Hematopoietic multipotent progenitor cell treated with erythropoietin and hydrocortisone succinate and interleukin-3 and kit ligand, for 4 days (in vitro differentiated cells): ENCODE results near the gene NYNRIN.
"Not testable (repeated sequence)": the region's sequence is repeated elsewhere in the genome, so short reads cannot be mapped to it uniquely, and the experiment has no call there.

Experiments
- DNase-seq: peaks from one replicate; pipeline ENCODE4 v3.0.0-alpha.2; 2015

The NYNRIN gene

GRCh38 chr14:24370748-24371147 is 28.1 kb upstream of the NYNRIN start:
- DNase-seq: no peak

- not testable (repeated sequence) for DNase-seq
Observed at GRCh38 chr14:24371605-24372004, 27.2 kb upstream of the NYNRIN start.

DNA sequence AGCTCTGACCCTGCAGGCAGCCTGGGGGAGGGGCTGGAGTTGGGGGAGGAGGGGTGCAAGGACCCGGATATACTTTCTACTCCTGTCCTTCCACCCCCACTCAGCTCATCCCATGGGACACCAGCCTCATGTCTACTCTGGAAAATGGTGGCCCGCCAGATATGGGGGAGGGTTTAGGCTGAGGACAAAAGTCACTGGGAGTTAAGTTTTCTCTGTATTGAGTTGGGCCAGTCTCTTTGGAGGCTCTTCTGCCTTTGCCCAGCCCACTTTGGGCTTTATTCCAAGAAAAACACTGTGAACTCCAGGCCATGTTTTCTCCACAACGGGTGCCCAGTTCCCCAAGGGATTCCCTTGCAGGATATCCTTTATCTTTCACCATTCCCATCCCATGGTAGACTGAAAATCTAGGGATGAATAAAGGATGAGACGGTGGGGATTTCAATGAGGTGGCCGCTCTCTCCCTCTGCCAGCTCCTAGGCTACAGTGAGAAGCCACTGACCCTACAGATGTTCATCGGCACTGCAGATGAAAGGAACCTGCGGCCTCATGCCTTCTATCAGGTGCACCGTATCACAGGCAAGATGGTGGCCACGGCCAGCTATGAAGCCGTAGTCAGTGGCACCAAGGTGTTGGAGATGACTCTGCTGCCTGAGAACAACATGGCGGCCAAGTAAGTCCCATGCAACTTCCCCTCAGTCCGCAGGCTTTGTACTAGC is 25.9 kb upstream of the NYNRIN start:
- no peak for DNase-seq

DNA sequence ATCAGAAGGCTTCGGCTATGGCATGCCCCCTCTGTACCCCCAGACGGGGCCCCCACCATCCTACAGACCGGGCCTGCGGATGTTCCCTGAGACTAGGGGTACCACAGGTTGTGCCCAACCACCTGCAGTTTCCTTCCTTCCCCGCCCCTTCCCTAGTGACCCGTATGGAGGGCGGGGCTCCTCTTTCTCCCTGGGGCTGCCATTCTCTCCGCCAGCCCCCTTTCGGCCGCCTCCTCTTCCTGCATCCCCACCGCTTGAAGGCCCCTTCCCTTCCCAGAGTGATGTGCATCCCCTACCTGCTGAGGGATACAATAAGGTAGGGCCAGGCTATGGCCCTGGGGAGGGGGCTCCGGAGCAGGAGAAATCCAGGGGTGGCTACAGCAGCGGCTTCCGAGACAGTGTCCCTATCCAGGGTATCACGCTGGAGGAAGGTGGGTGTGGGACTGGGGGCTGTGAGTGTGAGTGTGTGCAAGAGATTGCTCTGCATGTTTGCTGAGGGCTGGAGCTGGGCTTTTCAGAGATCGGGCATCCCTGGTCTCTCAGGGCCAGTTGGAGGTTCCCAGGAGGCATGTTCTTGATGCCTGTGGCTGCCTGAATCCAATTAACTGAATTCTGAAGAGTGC is 22.2 kb upstream of the NYNRIN start:
- DNase-seq: no peak

GRCh38 chr14:24377126-24377525 is 21.7 kb upstream of the NYNRIN start:
- DNase-seq: peak; percentile 67

- peak; percentile 72 for DNase-seq
Observed at GRCh38 chr14:24377657-24378056, 21.1 kb upstream of the NYNRIN start.

DNA sequence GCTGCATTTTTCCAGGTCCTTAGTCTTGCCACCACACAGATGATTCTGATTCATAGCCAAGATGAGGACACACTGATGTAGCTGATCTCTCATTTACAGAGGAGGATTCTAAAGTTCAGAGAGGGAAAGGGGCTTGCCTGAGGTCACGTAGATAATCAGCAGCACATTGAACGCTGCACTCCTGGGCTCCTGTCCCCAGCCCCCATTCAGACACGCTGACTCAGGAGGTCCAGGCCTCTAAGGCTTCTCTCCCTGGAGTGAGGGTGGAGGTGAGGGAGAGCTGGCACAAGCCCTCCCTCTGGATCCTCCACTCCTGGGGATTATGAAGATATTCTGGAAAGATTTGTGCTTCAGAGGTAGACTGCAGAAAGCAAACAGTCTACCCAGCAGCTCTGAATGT is 20.5 kb upstream of the NYNRIN start:
- no peak for DNase-seq

- DNase-seq: no peak
Observed at GRCh38 chr14:24378981-24379906, 19.6 kb upstream of the NYNRIN start.

DNA sequence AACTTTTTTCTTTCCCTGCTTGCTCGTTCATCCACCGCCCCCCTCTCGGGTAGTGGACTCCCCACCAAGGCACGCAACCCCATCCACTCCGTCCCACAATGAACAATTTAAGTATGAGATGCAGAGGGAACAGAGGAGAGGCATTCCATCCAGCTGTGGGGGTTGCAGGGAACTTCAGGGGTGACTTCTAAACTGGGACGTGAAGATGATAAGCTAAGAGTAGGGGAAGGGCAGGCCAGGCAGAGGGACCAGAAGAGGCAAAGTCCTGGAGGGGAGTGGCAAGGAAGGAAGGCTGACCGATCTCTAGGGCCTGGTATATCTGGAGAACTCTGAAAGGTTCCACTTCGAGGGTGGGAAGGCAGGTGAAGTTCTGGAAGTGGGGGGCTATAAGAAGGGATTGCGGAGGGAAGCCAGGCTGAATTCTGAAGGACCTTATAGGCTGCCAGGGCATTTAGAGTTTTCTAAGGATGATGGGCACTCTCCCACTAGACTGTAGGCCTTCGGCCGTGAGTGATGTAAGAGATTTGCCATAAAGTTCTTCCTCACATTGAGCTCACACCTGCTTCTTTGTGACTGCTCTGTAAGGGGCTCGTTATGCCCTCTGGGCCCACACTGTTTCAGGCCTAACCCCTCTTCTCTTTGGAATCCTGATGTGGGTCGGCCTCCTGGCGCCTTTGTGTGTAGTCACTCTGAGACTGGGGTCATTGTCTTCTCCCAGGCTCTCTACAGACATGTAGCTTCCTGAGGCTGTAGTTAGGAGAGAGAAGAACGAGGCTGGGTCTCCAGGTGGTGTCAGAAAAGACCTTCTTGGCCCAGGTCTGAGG is 18.7 kb upstream of the NYNRIN start:
- DNase-seq: no peak

GRCh38 chr14:24381363-24382063 is 17.3 kb upstream of the NYNRIN start:
- DNase-seq: no peak

GRCh38 chr14:24382064-24382371 is 16.8 kb upstream of the NYNRIN start:
- DNase-seq: no peak

DNA sequence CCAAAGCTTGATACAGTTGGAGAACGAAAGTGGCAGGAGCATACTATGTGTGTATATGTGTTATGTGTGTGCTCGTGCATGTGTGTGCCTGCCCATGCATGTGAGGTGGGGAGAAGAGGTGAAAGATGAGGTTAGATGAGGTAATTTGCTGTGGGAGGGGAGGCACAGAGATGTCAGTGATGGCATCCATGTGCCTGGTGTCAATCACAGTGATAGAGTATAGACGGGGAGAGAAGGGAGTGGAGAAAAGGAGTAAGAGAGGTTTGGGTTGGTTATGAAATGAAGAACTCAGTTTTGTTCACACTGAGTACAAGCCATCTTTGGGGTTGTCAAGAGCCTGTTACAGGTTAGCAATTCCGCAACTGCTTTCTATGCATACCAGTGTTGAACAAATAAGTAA is 14.6 kb upstream of the NYNRIN start:
- no peak for DNase-seq

- DNase-seq: no peak
Observed at GRCh38 chr14:24385524-24385923, 13.3 kb upstream of the NYNRIN start.

DNA sequence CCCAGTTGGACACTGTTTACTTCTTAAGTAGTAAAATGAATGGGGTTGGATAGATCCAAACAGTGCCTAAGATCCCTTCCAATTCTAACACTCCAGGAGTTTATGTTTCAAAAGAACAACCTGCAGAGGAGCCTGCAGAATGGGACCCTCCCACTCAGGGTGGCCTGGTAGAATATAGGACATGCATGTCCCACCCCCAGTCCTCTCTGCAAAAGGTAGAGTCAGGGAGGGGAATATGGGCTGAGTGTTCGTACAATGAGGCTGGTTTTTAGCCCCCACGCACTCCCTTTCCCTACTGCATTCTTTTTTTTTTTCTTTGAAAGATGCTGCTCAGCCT is 11.8 kb upstream of the NYNRIN start:
- DNase-seq: no peak

GRCh38 chr14:24387579-24387978 is 11.2 kb upstream of the NYNRIN start:
- not testable (repeated sequence) for DNase-seq

DNA sequence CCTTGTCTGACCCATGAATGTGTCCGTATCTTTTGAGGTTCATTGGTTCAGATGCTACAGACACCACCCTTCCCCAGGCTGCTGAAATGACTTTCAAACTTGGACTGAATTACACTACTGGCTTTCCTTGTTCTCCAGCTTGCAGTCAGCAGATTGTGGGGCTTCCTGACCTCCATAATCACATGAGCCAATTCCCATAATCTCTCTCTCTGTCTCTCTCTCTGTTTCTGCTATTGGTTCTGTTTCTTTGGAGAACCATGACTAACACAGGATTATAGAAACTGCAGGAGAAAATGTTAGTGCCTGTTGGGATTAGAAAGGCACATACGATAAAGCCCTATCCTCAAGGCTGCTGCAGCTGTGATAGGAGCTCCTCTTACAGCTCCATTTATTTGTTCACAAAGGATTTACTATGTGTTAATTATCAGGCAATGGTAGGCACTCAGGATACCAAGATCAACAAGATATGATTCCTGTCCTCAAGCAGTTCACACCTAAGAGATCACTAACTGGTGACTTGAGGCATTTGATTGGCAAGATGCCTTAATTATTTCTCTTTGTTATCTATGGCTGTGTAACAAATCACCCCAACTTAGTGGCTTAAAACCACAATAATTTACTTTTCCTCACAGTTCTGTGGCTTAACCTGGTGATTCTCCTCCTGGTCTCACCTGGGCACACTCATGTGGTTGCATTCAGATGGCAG is 10.2 kb upstream of the NYNRIN start:
- no peak for DNase-seq

GRCh38 chr14:24389226-24389848 is 9.5 kb upstream of the NYNRIN start:
- no peak for DNase-seq

DNA sequence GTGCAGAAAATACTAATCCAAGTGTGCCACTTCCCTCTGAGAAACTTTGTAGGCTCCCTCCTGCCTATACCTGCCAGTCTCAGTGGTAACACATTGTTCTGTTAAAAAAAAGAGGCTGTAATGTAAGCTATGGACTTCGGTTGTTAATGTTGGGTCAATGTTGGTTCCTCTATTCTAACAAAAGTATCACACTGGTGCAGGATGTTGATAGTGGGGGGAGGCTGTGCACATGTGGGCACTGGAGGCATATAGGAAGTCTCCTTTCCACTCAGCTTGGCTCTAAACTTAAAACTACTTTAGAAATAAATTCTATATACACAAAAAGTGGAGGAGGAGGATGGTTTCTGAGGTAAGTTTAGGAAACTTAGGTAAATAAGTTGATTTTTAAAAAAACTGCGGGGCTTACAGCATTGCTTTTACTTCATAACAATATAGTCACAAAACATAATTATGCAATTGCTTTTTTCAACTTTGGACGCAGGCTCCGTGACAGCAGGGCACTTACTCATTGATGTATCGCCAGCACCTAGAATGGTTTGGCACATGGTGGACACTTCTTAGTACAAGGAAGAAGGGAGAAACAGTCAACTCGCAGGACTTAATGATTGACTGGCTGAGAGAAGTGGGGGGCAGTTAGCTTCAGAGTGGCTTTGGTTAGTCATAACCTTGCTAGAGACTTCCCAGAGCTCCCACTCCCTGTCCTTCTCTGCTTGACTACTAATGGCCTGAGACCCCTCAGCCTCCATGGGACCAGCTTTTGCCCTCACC is 7.9 kb upstream of the NYNRIN start:
- peak; percentile 87 for DNase-seq

DNA sequence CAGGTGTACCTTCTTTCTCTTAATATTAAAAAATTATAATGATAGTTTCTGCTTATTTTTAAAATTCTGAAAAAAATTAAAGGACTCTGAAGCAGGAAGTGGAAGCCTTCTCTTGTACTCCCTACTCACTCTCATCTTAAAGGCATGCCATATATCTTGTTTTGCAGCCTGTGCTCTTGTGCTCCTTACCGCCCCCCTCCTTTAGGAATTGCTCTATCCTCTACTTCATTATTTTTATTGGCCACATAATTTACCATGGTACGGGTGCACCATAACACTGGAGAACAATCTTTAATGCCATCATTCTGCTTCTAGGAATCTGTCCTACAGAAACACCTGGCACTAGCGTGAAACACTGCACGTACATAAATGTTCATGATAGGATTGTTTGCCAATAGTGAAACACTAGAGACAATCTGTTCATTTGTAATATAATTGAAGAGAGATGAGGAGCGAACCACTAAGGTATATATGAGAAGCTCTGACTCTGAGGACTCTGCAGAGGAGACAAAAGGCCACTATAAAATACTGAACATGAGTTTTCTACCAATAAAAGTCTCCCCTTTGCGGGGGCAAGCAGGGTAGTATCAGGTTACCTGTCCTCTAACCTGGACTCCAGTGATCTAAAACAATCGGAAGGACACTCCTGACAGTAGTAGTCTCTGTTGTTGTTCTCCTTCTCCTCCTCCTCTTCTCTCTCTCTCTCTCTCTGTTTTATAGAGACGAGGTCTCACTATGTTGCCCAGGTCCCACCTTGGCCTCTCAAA is 6.3 kb upstream of the NYNRIN start:
- DNase-seq: peak; percentile 71

GRCh38 chr14:24394275-24394674 is 4.5 kb upstream of the NYNRIN start:
- DNase-seq: peak; percentile 80
